ENCODE measurements around the gene ZC3H6.
"Not testable (repeated sequence)": the region's sequence is repeated elsewhere in the genome, so short reads cannot be mapped to it uniquely, and the experiment has no call there.

ZC3H6 gene

DNA sequence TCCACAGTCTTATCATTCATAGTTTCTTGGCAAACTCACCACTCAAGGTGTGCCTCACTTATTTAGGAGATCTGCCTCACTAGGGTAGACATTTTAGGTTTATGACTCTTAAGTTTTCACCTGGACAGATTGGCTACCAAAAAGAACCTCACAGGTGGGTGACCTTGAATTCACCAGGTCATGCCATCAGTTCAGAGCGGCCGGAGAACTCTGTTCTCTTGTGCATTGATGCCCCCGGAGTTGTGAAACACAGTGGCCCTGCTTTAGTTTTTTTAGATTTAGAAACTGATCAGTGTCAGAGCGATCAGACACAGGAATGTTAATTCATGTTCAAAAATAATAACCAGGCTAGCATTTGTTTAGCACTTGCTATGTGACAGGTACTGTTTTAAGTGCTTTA lies 6.7 kb downstream of the ZC3H6 start:
- not testable (repeated sequence) for DNase-seq

DNA sequence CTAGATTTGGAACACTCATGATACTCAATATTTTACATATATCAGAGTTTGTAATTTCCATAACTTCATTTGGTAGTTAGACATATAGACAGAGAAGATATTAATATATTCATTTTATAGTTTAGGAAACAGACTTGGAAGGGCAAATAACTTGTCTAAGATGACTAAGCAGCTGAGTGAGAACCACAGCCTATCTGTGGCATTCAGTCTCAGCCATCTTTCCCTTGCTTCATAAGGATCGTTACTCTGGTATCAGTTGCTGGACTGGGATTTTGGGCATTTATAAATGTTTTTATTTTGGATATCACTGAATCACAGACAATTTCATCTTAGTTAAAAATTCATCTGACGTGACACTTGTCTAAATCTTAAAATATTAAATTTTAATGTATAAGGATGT lies 8.1 kb downstream of the ZC3H6 start:
- DNase-seq: not testable (repeated sequence)

DNA sequence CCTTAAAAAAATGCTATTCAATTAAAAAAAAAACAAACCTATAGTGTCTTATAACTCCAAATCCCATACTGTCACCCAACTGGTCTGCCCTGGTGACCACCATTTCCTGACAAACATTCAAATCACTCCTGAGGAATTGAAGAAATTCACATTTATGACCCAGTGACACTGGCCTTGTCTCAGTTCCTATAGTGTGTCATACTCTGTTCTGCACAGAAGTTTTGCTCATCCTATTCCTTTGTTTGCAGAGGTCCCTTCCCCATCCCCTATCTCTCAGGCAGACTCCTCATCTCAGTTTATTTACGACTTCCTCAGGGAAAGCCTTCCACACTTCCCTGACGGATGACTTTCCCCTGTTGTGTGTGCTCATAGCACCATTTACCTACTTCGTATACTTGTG lies 14.7 kb downstream of the ZC3H6 start:
- DNase-seq: no peak

DNA sequence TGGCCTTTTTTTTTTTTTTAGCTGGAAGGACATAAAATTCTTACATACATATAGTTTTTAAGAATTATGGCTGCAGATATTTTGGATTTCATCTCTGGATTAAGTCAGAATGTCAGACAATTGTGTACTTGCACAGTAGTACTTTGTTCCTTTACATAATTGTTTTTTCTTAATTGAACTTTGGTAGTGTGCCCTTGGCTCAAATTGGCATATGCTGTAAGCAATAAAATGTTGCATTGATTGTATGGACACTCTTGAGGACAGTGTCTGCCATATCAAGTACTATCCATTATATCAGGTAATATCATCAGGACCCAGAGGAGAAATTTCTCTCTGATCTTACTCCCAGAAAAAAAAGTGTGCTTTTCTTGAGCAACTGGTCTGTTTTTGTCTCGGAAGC lies 15.3 kb downstream of the ZC3H6 start:
- no peak for DNase-seq

DNA sequence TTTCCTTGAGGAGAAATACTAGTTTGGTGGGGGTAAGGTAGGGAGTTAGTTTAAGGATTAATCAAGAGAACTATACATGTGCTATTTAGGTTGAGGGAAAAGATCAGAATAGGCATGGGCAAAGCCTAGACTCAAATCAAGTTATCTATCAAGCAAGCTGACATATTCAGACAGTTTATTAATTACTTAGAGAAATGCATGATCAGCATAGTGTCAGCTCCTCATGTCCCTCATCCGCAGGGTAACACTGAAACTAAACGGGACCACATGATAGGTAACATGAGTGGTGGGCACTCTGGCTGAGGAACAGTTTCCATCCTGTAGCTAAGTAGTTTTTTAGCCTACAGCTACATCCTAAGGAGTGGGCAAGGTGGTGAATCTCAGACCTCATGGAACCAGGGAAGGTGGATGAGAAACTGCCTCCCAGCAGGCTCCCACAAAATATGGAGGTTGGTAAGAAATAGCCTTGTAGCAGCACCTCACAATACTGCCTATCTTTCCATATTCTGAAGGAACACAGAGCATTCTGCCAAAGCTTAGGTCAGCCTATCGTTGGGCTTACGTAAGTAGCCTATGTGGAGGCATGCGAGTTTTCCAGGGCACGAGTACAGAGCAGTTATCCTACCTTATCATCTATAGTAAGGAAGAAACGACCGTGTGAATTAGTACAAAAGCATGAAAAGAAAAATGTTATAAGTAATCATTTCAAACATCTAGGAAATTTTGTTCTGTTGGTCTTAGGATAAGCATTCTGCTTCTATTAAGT lies 18.4 kb downstream of the ZC3H6 start:
- no peak for DNase-seq

DNA sequence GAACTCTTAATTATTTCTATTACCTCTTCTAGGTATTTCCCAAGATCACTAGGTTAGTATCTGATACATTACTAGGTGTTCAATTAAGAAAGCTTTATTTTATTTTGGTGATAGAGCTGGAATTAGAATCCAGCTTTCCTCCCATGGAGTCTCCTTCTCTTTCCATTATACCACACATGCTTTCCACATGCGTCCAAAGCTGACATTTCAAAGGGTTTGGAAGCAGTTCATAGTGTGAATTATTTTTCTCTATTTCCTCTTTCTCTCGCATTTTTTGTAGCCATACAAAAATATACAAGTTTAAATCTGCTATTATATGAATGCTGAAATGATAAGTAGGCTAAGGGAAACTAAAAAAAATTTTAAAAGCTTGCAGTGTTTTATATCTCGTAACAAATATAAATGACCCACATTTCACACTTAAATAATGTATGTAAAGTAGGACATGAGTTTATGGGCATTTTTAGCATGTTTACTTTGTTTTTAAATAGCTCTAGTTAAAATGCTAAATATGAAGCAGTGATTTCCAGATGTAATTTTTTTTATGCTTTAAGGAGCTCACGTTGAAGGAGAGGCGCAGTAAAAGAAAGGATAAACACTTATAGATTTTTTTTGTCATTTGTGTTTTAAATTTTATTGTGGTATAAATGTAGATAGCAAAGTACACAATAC lies 20.1 kb downstream of the ZC3H6 start:
- no peak for DNase-seq

DNA sequence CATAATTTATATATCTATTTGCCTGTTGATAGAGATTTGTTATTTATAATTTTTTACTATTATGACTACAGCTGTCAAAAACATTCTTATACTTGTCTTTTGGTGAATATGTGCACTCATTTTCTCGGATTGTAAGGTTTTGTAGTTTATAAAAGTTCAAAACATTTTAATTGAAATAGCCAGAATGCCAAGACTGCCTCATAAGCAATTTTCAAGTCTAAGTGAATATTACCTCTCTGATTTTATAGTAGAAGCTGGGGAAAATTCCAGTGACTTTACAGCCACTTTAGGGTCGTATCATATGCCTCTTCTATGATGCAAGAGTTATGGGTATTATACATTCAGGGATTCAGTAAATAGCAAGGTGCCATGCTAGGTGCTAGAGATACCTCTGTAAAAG lies 21.0 kb downstream of the ZC3H6 start:
- DNase-seq: no peak

DNA sequence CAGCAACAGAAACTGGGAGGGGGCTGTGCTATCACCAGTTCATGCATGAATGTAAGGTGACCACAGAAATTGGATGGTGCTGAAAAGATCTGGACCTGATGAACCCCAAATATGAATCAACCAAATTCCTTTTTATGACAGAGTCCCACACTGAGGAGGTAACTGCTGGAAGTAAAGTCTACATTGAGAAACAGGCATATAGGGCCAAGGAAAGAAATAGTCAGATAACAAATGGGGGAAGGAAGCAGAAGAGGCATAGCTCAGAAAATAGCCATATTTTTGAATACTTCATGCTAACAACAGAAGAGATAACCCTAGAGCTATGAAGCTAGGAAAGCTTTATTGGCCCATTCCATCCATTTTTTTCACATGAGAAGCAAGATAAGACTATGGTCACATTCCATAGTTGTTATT lies 25.8 kb downstream of the ZC3H6 start:
- DNase-seq: no peak

DNA sequence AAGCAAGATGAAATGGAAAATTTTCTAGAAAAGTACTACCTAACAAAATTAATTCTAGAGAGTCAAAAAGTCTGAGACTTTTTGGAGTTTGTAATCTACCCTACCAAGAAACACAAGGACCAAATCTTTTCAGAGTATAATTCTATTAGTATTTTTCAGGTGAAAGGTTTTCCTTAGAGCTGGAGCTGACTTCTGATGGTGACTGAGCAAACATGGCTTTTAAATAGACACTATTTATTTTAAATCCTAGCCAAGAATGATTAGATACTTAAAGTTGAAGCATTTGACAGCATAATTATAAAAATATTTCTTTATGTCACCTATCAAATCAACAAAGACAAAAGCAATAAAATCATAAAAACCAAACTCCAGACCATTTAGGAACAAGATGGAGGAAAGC lies 26.6 kb downstream of the ZC3H6 start:
- DNase-seq: no peak

DNA sequence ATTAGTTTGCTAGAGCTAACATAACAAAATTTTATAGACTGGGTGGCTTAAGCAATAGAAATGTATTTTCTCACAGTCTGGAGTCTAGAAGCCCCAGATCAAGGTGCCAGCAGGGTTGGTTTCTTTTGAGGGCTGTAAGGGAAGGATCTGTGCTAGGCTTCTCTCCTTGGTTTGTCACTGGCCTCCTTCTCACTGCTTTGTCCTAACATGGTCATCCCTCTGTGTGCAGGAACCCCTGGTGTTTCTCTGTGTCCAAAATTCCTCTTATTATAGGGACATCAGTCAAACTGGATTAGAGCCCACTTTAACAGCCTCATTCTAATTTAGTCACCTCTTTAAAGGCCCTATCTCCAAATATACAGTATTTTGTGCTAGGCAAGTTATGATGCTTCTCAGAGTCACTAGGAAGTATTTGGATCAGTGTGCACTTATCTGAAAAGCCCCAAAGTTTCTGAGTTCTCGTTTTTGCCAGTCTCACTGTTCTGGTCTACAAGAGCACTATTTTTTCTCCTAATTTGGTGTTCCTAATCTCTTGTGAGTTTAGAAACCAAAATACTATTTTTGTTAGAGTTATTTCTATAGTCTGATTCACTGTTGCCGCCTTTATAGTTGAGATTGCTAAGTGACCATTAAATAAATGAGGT lies 29.0 kb downstream of the ZC3H6 start:
- no peak for DNase-seq

DNA sequence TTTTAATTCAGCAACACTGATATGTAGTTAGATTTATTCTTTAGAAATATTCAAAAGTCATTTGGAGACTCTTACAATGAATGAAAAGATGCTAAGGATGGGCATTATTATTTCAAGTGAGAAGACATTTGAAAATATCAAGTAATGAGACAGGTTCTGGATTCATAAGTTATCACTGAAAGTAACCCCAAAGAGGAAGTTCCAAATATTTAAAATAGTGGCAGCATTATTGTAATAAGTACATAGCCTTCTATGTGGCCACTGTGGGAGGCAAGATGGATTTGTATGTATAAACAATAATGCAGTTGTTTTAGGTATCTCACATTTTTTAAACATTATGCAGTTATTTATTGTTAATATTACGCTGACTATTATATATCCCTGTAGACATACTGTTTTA lies 29.7 kb downstream of the ZC3H6 start:
- DNase-seq: no peak

DNA sequence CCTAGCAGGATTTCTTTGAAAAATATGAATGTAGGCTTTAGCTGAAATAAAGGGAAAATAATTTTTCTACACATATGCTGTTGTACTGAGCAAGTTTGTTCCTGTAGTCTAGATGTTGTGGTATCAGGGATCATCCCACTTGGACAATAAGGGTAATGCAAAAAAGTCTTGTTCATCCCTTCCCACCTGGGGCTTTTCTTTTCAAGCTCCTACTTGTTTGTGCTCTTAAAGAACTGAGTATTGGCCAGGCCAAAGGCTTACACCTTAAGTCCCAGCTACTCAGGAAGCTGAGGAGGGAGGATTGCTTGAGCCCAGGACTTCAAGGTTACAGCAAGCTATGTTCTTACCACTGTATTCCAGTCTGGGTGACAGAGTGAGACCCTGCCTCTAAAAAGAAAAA lies 35.5 kb downstream of the ZC3H6 start:
- DNase-seq: no peak

DNA sequence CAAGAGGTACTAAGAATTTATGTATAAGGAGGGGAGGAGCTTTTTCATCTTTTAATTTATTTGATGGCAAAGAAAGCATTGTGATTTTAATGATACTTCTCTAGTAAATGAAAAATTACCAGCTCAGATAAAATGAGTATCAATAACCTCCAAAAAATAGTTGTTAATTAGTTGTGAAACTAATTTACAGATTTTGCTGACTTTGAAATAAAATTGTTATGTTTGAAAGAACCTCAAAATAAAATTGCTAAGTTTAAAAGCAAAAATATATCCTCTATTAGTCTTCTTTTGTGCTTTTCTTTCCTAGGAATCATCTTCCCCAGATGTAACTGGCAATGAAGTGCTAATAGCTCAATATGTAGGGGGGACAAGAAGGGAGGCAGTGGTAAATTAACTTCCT lies 36.5 kb downstream of the ZC3H6 start:
- no peak for DNase-seq

DNA sequence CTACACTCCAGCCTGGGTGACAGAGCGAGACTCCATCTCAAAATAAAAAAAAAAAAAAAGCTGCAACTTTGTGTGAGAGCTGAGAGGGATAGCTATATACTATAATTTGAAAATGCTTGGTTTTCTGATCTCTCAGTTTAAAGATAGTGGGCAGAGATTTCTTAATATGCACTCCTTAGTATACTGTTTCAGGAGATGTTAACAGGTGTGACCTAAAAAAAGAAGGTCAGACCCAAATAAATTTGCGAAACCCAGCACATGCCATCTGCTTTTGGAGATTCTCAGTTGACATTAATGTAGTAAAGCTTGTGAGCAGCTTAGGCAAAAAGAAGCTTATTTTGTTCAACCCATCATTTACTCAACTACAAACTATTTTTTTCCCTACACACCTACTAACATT lies 37.4 kb downstream of the ZC3H6 start:
- no peak for DNase-seq

DNA sequence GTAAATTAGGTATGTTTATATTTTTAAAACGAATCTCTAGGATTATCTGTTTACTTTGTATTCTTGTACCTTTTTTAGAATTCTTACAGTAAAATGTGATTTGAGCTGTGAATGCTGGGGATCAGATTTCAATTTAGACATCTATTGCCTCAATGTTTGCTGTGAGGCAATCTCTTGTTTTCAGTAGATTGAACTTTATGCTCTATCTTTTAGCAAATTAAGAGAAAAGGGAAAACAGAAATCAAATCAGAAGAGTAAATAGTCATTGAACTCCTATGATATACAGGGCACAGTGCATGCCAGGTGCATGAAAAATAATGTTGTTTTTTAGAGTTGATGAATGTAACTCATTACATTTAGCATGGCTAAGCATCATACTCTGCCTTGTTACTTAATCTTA lies 39.5 kb downstream of the ZC3H6 start:
- DNase-seq: no peak

DNA sequence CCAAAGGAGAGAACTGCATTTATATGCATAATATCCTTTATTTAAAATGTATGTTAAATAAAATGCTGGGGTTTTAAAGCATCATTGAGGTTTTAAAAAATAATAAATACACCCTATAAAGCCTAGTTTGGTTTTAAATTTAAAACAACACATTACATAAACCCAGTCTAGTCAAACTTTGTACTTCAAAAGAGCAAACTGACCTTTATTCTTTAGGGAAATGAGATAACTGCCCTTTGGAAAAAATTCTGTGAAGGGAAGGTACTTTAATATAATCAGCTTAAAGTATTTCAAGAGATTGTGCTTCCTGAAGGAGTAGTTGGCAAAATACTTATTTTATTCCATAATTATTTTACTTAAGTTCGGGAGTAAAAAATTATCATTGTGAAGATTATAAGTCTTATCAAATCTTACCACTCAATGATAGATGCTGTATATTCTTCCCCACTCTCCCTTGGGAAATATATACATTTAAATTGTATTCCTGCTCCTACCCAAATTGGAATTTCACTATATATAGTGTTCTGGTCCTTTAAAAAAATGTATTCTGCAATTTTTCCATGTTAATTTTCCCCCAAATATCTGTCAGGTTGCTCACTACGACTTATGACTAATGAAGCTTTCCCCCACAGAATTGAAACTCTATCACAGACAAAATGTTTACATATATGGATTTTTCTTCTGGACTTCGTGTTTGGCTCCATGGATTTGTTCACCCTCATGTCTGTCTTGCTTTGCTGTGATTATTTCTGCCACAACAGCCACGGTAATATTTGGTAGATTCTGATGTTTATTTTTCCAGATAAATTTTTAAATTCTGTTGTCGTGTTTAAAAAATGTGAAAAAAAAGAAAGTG lies 42.1 kb downstream of the ZC3H6 start:
- DNase-seq: no peak

DNA sequence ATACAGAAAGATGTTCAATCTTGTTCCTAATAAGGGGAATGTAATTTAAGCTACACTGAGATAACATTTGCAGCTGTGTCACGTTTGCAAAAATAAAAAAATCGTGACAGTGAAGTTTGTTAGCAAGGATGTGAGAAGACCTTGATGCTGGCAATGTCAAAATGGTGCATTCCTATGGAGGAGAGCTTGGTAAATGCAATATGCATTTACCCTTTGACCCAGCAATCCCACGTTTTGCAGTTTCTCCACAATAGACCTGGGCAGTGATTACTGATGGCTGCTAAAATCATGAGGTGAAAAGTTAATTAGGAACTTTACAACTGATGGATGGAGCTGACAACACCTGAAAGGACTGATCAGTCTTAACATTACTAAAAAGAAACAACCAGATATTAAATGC lies 43.1 kb downstream of the ZC3H6 start:
- DNase-seq: no peak

DNA sequence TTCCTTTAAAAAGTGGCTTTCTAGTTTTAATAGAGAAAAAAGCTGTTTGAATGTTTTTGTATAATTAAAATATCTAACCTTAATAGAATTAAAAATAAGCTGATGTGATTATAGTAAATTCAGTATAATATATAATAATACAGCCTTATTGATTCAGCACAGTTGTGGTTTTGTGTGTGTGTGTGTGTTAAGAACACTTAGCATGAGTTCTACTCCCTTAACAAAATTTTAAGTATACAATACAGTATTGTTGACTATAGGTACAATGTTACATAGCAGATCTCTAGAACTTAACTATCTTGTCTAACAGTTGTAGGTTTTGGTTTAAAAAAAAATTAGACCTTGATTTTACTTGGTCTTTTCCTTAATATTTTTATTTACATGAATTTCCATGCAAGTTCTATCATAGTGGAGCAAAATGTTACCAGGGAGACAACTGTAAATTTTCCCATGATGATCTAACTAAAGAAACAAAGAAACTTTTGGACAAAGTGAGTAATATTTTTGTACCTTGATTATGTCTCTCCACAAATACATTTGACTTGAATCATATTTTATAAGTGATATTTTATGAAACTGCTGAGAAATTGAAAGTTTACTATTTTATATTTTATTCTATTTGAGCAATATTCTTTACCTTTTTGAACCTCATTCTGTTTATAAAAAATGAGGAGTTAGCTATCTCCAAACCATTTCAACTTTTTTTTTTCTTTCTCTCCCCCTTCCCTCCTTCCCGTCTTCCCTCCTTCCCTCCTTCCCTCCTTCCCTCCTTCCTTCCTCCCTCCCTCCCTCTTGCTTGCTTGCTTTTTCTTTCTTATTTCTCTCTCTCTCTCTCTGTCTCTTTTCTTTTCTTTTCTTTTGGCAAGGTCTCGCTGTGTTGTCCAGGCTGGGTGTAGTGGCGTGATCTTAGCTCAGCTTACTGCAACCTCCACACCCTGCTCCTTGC lies 46.3 kb downstream of the ZC3H6 start:
- no peak for DNase-seq

DNA sequence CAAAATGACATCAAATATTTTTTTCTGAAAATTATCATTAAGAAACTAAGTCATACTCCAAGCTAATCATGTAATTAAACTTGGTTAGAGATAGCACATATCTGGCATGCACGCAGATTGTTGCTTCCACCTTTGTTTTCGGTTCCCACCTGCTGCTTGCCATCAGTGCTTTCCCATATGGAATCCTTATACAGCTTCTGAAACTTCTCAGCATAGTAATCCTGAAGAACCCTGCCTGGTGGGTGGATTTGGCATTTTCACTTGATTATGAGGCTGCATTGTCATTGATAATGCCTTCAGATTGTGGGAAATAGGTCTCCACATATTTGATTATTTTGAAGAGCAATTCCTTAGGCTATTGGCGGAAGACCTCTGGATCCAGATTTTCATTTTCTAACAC lies 47.5 kb downstream of the ZC3H6 start:
- DNase-seq: no peak

DNA sequence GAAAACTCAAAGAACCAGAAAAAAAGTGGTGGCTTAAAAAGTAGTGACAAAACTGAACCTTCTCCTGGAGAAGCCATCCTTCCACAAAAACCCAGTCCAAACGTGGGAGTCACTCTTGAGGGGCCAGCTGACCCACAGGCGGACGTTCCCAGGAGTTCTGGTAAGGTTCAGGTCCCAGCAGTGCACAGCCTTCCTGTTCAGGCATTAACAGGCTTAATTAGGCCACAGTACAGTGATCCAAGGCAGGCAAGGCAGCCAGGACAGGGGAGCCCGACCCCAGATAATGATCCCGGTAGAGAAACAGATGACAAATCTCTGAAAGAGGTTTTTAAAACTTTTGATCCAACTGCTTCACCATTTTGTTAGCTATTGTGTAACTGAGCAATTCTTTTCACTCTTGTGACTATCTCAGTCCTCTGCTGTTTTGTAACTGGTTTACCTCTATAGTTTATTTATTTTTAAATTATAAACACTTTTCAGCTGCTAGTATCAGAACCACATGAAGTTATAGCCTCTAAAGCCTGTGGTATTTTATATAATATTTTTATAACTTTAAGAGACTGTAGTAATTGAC lies 56.8 kb downstream of the ZC3H6 start:
- no peak for DNase-seq

DNA sequence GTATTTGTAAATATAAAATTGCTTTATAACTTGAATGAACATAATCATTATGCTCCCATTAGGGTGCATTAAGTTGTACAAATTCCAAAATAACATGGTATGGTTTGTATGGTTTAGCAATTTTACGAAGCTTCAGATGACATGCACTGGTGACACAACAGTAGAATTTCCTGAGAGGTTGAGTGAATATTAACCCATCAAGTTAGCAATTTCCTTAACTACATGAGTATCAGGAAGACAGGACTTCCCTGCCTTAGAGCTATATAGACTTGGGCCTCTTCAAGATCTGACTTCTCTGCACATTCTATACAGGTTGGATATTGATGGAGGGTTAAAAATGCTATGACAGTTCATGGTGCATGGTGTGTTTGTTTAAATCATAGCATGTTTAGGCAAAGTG lies 60.2 kb downstream of the ZC3H6 start:
- no peak for DNase-seq

DNA sequence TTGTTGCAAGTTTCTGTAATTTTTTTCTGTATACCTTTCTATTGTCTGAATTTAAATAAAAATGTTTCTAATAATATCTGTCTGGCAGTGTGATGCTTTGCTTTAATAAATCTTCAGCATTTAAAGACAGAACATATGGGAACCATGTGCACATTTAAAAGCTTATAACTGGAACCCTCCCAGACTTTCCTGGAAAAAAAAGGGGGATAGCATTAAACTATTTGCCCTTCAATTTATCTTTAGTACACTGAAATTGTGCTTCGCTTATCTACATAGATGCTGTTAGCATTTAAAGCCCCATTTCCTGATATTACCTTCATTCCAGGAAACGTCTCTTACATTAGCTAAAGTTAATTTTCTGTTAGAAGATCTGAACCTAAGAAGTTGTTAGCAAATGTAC lies 64.6 kb downstream of the ZC3H6 start:
- no peak for DNase-seq

Measured in GOT3 (cell line).